Measurements from ENCODE around the gene LIPE.

GRCh38 chr19:42394751-42395150, 32.4 kb downstream of the LIPE start:
- TF ChIP-seq CTCF (conservative IDR thresholded peaks at IDR 0.05; ENCODE audit: low read length) (no peak), EZH2phosphoT487 (IDR thresholded peaks at IDR 0.05; ENCODE audit: borderline replicate concordance) (no peak)
